OCI-LY7 (cell line): ENCODE data around the gene ISYNA1. TPM values are rescaled to one million over a fixed set of nuclear protein-coding genes. Genes with fewer than 3 reads are reported as not detected.

Experiments
- BruUV-seq: library from RNA; stranded (reverse); fragments of 400-500 nt; replicated peaks from 2 replicates; lab custom pipeline; 2021; lab: Mats Ljungman, UMichigan
- CTCF ChIA-PET: fragments of 300-600 bp; sonication (Branson Sonifier 250); formaldehyde crosslinking; loops from one replicate; lab custom pipeline; 2022; ENCODE audit warnings: antibody characterized with exemption; ENCODE audit not compliant: unreplicated experiment; lab: Charles Lee
- POLR2A ChIA-PET: fragments of 300-600 bp; sonication (Branson Sonifier 250); formaldehyde crosslinking; loops from one replicate; lab custom pipeline; 2022; ENCODE audit warnings: antibody characterized with exemption; lab: Charles Lee
- DNase-seq: peaks from one replicate; pipeline ENCODE4 v3.0.0-alpha.2; 2015; ENCODE audit warnings: low spot score
- H2AFZ ChIP-seq: fragments of 200-600 bp; sonication (generic), shearing (Covaris generic); 2 replicates; pipeline ENCODE4 v1.6.1; 2014; ENCODE audit warnings: mild to moderate bottlenecking, antibody characterized with exemption, low read length, moderate library complexity
- H3K27ac ChIP-seq: fragments of 200-600 bp; sonication (generic); 2 replicates; pipeline ENCODE4 v1.5.1; 2014; ENCODE audit warnings: mixed run types, low read depth, mild to moderate bottlenecking, moderate library complexity, low read length, inconsistent platforms; ENCODE audit not compliant: poor library complexity, severe bottlenecking
- H3K36me3 ChIP-seq: fragments of 200-600 bp; sonication (generic); 2 replicates; pipeline ENCODE4 v1.6.1; 2014; ENCODE audit warnings: mild to moderate bottlenecking, antibody characterized with exemption, low read length, moderate library complexity, mixed read lengths; ENCODE audit not compliant: insufficient read depth
- H3K4me1 ChIP-seq: fragments of 200-600 bp; sonication (generic); 2 replicates; pipeline ENCODE4 v1.5.1; 2014; ENCODE audit warnings: mild to moderate bottlenecking, low read length; ENCODE audit not compliant: insufficient read depth, poor library complexity, severe bottlenecking
- H3K4me2 ChIP-seq: fragments of 200-600 bp; sonication (generic); 2 replicates; pipeline ENCODE4 v1.6.1; 2014; ENCODE audit warnings: mild to moderate bottlenecking, low read length
- H3K4me3 ChIP-seq: fragments of 200-600 bp; sonication (generic); 2 replicates; pipeline ENCODE4 v1.5.1; 2014; ENCODE audit warnings: mild to moderate bottlenecking, low read depth, low read length; ENCODE audit not compliant: poor library complexity, severe bottlenecking
- H3K79me2 ChIP-seq: fragments of 200-600 bp; sonication (generic); 2 replicates; pipeline ENCODE4 v1.6.1; 2016; ENCODE audit warnings: low read depth, mild to moderate bottlenecking, low read length, moderate library complexity, mixed read lengths; ENCODE audit not compliant: insufficient read depth
- H3K9me2 ChIP-seq: fragments of 200-600 bp; sonication (generic); 2 replicates; pipeline ENCODE4 v1.6.1; 2016; ENCODE audit warnings: mild to moderate bottlenecking, low read length, mixed read lengths; ENCODE audit not compliant: insufficient read depth
- H3K9me3 ChIP-seq: fragments of 200-600 bp; sonication (generic); 2 replicates; pipeline ENCODE4 v1.6.1; 2014; ENCODE audit warnings: mild to moderate bottlenecking, mixed run types, low read length, mixed read lengths
- H4K20me1 ChIP-seq: fragments of 200-600 bp; sonication (generic); 2 replicates; pipeline ENCODE4 v1.6.1; 2014; ENCODE audit warnings: mild to moderate bottlenecking, antibody characterized with exemption, low read length, moderate library complexity, mixed read lengths; ENCODE audit not compliant: insufficient read depth
- EZH2phosphoT487 ChIP-seq: fragments of 200-600 bp; sonication (generic); IDR thresholded peaks from 2 replicates; pipeline ENCODE4 v1.6.1; 2018; ENCODE audit warnings: low read depth, borderline replicate concordance, mild to moderate bottlenecking, mixed run types, antibody characterized with exemption, low read length, moderate library complexity, mixed read lengths
- intact Hi-C: fragments of 100-400 bp; cut with micrococcal nuclease; formaldehyde crosslinking; loops from one replicate; pipeline ENCODE4 v1.10.0; 2022; ENCODE audit not compliant: unreplicated experiment
- total RNA-seq, 2 experiments: library from RNA; depleted of rRNA in 1 of 2; stranded (reverse); fragments of >200 nt in 1 of 2; shearing (Covaris generic) in 1 of 2; gene quantifications; 2 replicates each; pipeline ENCODE4 v1.2.3, GENCODE V29; 2014 to 2022
- TF ChIP-seq, protein P1 (sequence below): fragments of 200-600 bp; sonication (generic); conservative IDR thresholded peaks from 2 replicates; pipeline ENCODE4 v1.5.1; 2014; ENCODE audit warnings: mild to moderate bottlenecking, antibody characterized with exemption, low read length, moderate library complexity, mixed read lengths

Gene ISYNA1
- total RNA-seq, 2 experiments from 2014 or later, result 1.8 to 8.9 TPM

DNA sequence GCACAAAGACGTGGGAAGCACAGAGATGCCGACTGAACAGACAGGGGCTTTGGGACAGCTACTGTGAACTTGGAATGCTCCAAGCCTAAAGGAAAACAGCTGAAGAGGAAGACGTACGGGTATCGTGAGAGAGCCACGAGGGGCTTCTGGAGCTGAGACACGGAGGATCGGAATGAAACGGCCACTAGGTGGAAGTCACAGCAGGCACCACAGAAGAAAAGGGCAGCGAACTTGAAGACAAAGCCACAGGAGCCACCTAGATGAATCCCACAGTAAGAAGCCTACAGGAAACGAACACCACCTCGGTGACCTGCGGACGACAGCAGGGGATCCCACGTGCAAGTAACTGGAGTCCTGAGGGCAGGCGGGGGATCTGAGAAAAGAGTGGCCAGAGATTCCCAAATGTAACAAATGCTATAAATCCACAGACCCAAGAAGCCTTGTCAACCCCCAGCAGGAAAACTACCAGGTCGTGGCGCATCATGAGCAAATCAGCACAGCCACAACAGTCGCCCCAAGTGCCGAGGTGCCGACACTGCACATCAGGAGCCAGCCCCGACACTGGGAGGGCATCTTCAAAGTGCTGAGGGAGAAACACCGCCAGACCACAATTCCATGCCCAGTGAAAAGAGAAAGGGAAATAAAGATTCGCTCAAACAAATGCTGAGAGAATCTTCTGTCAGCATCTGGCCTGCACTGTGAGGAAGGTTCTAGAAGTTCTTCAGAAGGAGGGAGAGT, 39.3 kb upstream of the ISYNA1 start:
- intact Hi-C loops, result no loop called here
- no peak for TF ChIP-seq EZH2phosphoT487
- TF ChIP-seq, protein P1, sequence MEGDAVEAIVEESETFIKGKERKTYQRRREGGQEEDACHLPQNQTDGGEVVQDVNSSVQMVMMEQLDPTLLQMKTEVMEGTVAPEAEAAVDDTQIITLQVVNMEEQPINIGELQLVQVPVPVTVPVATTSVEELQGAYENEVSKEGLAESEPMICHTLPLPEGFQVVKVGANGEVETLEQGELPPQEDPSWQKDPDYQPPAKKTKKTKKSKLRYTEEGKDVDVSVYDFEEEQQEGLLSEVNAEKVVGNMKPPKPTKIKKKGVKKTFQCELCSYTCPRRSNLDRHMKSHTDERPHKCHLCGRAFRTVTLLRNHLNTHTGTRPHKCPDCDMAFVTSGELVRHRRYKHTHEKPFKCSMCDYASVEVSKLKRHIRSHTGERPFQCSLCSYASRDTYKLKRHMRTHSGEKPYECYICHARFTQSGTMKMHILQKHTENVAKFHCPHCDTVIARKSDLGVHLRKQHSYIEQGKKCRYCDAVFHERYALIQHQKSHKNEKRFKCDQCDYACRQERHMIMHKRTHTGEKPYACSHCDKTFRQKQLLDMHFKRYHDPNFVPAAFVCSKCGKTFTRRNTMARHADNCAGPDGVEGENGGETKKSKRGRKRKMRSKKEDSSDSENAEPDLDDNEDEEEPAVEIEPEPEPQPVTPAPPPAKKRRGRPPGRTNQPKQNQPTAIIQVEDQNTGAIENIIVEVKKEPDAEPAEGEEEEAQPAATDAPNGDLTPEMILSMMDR, result peak; percentile 35; the same call in 1 of the 2 replicates
- no TSS peak for BruUV-seq
- POLR2A ChIA-PET, result no interaction called here
- H3K27ac ChIP-seq, result no peak overlapping the region
- no peak overlapping the region for H2AFZ ChIP-seq
- no peaks in the 10 kb centered on the region for H3K9me3 ChIP-seq
- no peaks in the 10 kb centered on the region for H3K36me3 ChIP-seq
- peaks cover 27% of the 10 kb centered on the region for H3K4me1 ChIP-seq
- H3K79me2 ChIP-seq, result peaks cover 5% of the 10 kb centered on the region; the same call in 1 of the 2 replicates
- CTCF ChIA-PET, result interaction anchor here (0.6 kb wide), 1 partner anchor 146 kb away, joined by 3 read pairs; no protein-coding TSS in a partner anchor
- H3K4me3 ChIP-seq, result no peak overlapping the region
- no peak for DNase-seq
- no peak overlapping the region for H3K4me2 ChIP-seq
- H3K9me2 ChIP-seq, result no peaks in the 10 kb centered on the region
- H4K20me1 ChIP-seq, result no peaks in the 10 kb centered on the region; the same call in 1 of the 2 replicates

DNA sequence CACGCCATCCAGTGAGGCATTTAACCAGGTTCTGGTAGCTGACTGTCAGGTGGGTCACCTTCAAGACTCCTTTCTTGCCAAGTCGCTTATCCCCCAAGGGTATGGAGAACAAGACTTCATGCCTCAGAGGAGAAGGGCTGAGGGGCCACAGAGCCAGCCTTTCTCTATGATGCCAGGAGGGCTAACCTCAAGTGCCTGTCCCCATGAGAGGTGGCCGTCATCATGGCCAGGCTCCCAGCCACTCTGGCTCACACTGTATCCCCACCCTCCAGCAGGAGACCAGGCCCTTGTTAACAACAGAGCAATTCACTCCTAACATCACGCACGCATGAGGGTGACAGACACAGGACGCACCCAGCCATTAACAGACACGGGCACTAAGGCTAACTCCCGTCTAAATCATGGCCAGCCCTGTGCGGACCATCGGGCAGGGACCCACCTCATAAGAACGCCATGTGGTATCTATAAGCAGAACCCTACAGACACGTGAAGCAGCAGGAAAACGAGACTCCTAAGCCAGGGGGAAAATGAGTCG, 38.6 kb upstream of the ISYNA1 start:
- H3K9me3 ChIP-seq, result no peaks in the 10 kb centered on the region
- H3K4me1 ChIP-seq, result peaks cover 27% of the 10 kb centered on the region
- no peak for DNase-seq
- H3K9me2 ChIP-seq, result no peaks in the 10 kb centered on the region
- peaks cover 5% of the 10 kb centered on the region; the same call in 1 of the 2 replicates for H3K79me2 ChIP-seq
- H3K4me2 ChIP-seq, result no peak overlapping the region
- TF ChIP-seq EZH2phosphoT487, result no peak
- TF ChIP-seq, protein P1, result no peak
- H3K27ac ChIP-seq, result no peak overlapping the region
- CTCF ChIA-PET, result no interaction called here
- H3K4me3 ChIP-seq, result no peak overlapping the region
- no TSS peak for BruUV-seq
- H2AFZ ChIP-seq, result no peak overlapping the region
- no peaks in the 10 kb centered on the region; the same call in 1 of the 2 replicates for H4K20me1 ChIP-seq
- intact Hi-C loops, result no loop called here
- POLR2A ChIA-PET, result no interaction called here
- H3K36me3 ChIP-seq, result no peaks in the 10 kb centered on the region
